Measurements from ENCODE around the gene DNAJC22.

DNAJC22 gene

DNA sequence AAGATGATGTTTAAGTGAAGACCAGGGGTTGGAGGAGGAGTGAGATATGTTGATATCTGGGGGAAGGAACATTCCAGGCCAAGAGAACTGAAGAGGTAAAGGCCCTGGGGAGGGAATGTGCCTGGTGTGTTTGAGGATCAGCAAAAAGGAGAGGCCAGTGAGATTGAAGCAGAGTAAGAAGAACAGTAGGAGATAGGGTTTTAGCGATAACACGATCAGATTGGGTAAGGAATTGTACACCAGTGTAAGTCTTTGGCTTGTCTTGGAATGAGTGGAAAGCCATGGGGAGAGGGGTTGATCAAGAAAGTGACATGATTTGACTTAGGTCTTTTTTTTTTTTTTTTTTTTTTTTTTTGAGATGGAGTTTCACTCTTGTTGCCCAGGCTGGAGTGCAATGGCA lies 18.8 kb upstream of the DNAJC22 start:
- TF ChIP-seq, protein P1, sequence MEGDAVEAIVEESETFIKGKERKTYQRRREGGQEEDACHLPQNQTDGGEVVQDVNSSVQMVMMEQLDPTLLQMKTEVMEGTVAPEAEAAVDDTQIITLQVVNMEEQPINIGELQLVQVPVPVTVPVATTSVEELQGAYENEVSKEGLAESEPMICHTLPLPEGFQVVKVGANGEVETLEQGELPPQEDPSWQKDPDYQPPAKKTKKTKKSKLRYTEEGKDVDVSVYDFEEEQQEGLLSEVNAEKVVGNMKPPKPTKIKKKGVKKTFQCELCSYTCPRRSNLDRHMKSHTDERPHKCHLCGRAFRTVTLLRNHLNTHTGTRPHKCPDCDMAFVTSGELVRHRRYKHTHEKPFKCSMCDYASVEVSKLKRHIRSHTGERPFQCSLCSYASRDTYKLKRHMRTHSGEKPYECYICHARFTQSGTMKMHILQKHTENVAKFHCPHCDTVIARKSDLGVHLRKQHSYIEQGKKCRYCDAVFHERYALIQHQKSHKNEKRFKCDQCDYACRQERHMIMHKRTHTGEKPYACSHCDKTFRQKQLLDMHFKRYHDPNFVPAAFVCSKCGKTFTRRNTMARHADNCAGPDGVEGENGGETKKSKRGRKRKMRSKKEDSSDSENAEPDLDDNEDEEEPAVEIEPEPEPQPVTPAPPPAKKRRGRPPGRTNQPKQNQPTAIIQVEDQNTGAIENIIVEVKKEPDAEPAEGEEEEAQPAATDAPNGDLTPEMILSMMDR (IDR thresholded peaks at IDR 0.05; ENCODE audit: low read depth, low read length) = no peak
- DNase-seq (ENCODE audit: extremely low read depth, low read depth) = no peak

DNA sequence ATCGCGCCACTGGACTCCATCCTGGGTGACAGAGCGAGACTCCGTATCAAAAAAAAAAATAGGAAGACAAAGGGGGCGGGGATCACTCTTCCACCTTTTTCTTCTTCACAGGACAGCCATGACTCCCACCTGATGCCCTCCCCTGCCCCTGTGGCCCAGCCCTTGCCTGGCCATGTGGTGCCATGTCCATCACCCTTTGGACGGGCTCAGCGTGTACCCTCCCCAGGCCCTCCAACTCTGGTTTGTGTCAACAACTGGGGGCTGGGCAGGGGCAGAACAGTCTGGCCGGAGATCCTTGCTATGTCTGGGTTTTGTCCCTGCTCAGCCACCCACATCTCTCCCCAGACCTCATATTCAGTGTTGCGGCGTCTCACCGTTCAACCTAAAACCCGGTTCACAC lies 17.9 kb upstream of the DNAJC22 start:
- TF ChIP-seq, protein P1 (IDR thresholded peaks at IDR 0.05; ENCODE audit: low read depth, low read length) = no peak

DNA sequence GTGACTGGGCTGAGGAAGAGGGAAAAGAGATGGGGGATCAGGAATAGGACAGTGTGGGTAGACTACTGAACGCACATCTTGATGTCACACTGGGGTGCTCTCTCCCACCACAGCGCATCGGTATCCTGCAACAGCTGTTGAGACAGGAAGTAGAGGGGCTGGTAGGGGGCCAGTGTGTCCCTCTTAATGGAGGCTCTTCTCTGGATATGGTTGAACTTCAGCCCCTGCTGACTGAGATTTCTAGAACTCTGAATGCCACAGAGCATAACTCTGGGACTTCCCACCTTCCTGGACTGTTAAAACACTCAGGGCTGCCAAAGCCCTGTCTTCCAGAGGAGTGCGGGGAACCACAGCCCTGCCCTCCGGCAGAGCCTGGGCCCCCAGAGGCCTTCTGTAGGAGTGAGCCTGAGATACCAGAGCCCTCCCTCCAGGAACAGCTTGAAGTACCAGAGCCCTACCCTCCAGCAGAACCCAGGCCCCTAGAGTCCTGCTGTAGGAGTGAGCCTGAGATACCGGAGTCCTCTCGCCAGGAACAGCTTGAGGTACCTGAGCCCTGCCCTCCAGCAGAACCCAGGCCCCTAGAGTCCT lies 16.6 kb upstream of the DNAJC22 start:
- TF ChIP-seq, protein P1 (IDR thresholded peaks at IDR 0.05; ENCODE audit: low read depth, low read length) = no peak
- no peak for DNase-seq (ENCODE audit: extremely low read depth, low read depth)

More for the DNA sequence above, 17.9 kb upstream of the DNAJC22 start:
- no peak for DNase-seq (ENCODE audit: extremely low read depth, low read depth)

DNA sequence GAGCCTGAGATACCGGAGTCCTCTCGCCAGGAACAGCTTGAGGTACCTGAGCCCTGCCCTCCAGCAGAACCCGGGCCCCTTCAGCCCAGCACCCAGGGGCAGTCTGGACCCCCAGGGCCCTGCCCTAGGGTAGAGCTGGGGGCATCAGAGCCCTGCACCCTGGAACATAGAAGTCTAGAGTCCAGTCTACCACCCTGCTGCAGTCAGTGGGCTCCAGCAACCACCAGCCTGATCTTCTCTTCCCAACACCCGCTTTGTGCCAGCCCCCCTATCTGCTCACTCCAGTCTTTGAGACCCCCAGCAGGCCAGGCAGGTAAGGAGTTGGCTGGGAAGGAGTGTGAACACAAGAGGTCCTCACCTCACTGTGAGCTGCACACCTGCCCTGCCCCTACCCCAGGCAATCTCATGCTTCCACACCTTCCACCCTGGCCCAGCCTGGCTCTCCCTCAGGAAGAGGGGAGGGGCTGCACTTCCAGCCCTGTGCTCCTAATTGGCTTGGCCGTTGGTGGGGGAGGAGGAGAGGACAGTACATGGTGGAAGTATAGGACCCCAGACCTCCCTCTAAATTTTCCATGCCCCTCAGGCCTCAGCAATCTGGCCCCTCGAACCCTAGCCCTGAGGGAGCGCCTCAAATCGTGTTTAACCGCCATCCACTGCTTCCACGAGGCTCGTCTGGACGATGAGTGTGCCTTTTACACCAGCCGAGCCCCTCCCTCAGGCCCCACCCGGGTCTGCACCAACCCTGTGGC lies 15.9 kb upstream of the DNAJC22 start:
- TF ChIP-seq, protein P1 (IDR thresholded peaks at IDR 0.05; ENCODE audit: low read depth, low read length) = no peak
- DNase-seq (ENCODE audit: extremely low read depth, low read depth) = no peak

DNA sequence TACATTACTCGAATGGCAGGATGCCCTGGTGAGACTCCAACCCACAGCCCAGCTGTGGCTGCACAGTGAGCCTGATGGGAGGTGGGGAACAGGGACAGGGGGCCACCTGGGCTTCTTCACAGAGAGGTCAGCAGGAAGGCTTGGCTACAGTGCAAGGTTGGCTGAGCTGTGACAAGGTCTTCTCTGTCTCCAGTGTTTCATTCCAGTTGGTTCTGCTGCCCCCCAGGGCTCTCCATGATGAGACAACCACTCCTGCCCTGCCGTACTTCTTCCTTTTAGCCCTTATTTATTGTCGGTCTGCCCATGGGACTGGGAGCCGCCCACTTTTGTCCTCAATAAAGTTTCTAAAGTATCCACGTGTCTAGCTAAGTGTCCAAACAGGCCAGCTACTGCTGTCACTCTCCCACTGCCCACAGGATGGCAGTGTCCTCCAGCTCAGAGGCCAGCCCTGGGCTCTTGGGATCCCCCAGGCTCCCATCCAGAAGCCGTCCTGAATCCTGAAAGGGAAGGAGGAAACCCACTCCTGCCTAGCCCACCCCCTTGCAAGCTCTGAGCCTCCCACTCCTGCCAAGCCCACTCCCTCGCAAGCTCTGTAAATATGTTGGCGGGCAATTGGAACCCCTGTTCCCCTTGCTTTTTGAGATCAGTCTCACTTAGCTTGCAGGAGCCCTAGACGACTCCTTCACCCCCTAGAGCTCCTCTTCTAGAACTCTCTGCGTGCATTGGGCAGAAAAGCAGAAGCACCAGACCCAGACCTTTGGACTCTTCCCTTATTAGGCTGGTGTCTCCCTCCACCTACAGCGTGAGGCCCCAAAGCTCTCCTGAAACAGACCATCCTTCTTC lies 15.1 kb upstream of the DNAJC22 start:
- TF ChIP-seq, protein P1 (IDR thresholded peaks at IDR 0.05; ENCODE audit: low read depth, low read length) = peak; percentile 85
- no peak for DNase-seq (ENCODE audit: extremely low read depth, low read depth)

DNA sequence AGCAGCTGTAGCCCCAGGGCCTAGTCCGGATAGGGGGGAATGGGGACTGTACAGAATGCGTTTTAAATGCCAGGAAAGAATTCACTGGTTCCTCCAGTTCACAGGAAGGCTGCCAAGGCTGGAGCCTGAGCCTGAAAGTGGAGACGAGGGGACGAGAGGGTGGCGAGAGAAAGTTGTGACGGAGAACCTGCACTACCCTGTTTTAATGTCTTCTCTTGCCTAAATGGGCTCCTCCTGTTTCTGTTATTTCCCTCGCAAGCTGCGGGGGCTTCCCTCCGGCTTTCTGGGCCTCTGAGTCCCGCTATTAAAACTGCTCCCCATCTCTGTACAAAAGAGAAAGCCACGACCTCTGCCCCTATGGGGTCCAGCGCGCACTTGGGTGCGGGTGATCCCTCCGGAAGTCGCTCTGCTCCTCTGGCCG lies 14.2 kb upstream of the DNAJC22 start:
- no peak for DNase-seq (ENCODE audit: extremely low read depth, low read depth)

More for the DNA sequence above, 14.2 kb upstream of the DNAJC22 start:
- TF ChIP-seq, protein P1 (IDR thresholded peaks at IDR 0.05; ENCODE audit: low read depth, low read length) = no peak

Data from AG09319 (cell line).